PC-3 (cell line): ENCODE results near the gene THUMPD2.

ENCODE experiments used
- CTCF ChIP-seq: fragments of 300-600 bp; sonication (generic); conservative IDR thresholded peaks from 2 replicates; pipeline ENCODE4 v1.5.1; 2017; ENCODE audit warnings: antibody characterized with exemption, low read depth, mild to moderate bottlenecking, low read length
- EZH2 ChIP-seq: fragments of 300-600 bp; sonication (generic); IDR thresholded peaks from one replicate; pipeline ENCODE4 v1.6.1; 2017; ENCODE audit warnings: antibody characterized with exemption, mild to moderate bottlenecking, low read length; ENCODE audit not compliant: unreplicated experiment

- TF ChIP-seq CTCF (no peak), EZH2 (no peak)
Measured at GRCh38 chr2:39730276-39730675, 48.8 kb downstream of the THUMPD2 start.
